GM18867 (cell line): ENCODE measurements around the gene NIPSNAP2.
A peak's percentile ranks its signal among the peaks of the same experiment; 100 is the strongest.
"Not testable (repeated sequence)": the region's sequence is repeated elsewhere in the genome, so short reads cannot be mapped to it uniquely, and the experiment has no call there.

Experiments
- ATAC-seq: cut with Tn5 transposase; IDR thresholded peaks from one replicate; pipeline ENCODE4 v1.9.1; 2021; ENCODE audit warnings: mild to moderate bottlenecking, moderate library complexity; ENCODE audit not compliant: unreplicated experiment

NIPSNAP2 gene

DNA sequence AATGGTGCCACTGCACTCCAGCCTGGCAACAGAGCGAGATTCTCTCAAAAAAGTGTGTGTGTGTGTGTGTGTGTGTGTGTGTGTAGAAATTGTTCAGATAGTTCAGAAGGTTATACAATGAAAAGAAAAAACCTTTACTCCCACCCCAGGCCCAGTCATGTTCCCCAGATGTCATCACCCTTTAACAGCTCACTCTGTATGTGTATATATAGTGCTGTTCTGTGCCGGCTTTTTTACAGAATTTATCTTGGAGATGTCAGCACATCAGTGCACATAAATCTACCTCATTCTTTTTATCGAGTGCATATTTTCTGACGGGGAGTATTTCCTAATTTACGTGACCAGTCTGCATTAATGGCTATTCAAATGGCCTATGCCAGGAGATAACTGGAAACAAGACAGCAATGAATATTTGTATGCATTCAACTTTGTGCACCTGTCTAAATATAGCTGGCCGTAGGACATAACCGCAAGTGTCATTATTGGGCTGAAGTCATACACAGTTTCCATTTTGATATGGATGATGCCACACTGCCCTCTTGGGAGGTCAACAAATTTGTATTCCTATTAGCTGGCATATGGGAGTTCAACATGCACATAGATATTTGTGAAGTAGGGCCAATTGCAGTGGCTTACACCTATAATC, 11.7 kb downstream of the NIPSNAP2 start:
- no peak for ATAC-seq

GRCh38 chr7:55977831-55978230, 13.4 kb downstream of the NIPSNAP2 start:
- no peak for ATAC-seq

GRCh38 chr7:55980266-55980665, 15.9 kb downstream of the NIPSNAP2 start:
- ATAC-seq = no peak

DNA sequence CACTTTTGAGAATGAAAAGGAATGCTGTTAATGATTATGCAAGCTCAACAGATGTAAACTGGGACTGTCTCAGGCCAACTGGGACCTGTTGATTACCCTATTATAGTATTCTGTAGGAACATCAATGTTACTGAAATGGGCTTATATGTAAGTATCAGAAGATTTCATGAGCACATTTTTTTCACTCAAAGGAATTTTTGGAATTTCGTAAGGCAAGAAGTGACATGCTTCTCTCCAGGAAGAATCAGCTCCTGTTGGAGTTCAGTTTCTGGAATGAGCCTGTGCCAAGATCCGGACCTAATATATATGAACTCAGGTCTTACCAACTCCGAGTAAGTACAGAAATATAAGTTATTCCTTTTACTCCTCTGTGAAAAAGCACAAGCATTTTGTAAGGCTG, 19.2 kb downstream of the NIPSNAP2 start:
- ATAC-seq = no peak

DNA sequence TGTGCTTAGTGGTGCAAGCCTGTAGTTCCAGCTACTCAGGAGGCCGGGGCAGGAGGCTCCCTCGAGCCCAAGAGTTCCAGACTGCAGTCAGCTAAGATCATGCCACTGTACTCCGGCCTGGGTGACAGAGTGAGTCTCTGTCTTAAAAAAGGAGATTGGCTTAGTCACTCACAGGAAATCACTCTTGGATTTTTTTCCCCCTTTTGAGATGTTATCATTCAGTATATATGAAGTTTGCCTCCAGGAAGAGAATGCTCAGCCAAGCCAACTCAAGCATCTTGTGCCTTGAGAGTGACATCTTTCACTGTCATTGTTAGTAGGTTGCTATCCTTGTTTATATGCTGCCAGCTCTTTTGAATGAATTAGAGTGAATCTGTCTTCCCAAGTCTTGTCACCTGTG, 28.0 kb downstream of the NIPSNAP2 start:
- ATAC-seq = no peak

- no peak for ATAC-seq
These were observed 32.6 kb downstream of the NIPSNAP2 start for GRCh38 chr7:55996856-55997500.

DNA sequence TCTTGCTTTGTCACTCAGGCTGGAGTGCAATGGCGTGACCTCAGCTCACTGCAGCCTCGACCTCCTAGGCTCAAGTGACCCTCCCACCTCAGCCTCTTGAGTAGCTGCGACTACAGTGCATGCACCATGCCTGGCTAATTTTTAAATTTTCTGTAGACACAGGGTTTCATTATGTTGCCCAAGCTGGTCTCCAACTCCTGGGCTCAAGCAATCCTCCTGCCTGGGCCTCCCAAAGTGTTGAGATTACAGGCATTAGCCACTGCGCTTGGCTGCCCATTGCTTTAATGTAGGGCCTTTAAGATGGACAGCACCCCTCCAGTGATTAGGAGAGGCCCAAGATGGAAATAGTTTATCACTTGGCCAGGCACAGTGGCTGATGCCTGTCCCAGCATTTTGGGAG, 39.4 kb downstream of the NIPSNAP2 start:
- ATAC-seq = no peak

DNA sequence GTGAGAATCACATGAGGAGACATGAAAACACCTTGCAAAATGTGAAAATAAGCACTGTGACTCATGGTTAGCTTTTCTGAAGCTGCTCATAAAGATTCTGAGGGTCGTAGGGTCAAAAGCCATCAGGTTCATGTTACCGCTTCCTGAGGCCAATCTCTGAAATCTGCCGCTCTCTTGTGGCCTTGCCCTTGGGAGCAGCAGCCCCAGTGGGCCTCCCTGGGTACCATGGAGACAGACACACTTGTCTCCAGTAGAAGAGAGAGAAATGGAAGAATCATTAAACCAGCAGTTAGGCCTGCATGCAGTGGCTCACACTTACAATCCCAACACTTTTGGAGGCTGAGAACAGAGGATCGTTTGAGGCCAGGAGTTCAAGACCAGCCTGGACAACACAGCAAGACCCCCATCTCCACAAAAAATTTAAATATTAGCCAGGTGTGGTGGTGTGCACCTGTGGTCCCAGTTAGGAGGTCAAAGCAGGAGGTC, 42.8 kb downstream of the NIPSNAP2 start:
- no peak for ATAC-seq

- no peak for ATAC-seq
These were observed 43.5 kb downstream of the NIPSNAP2 start for GRCh38 chr7:56007891-56008290.

DNA sequence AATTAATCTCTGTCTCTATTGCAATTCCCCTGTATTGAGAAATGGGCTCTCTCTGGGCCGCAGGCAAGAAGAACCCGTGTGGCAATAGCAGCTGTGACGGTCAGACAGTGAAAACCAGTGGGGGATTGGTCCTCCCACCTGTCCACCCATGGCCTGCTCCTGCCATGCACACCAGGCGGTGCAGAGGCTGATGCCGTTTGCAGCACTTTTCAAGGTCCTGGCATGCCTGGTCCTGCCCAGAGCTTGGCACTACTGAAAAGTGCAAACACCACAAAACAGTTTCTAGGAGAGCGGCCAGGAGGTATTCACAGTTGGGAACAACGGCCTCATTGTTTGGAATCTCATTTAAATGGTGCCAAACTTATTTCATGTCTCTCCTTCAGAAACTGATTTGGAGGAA, 45.3 kb downstream of the NIPSNAP2 start:
- no peak for ATAC-seq

DNA sequence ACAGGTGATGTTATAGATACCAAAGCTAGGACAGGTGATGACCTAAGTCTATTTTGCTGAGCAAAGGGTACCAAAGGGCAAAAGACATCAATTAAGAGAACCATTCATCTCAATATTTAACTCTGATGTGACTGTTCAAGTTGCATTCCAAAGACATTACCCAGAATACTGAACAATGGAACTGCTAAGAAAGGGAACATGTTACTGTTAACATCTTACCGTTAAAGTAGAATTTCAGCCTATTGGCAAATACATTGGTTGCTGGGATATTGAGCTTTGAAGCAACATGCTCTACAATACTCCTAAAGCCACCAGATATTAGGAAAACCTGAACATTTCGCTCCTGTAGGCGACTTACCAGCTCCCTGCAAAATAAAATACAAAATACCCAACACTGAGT, 52.6 kb downstream of the NIPSNAP2 start:
- ATAC-seq = not testable (repeated sequence)

DNA sequence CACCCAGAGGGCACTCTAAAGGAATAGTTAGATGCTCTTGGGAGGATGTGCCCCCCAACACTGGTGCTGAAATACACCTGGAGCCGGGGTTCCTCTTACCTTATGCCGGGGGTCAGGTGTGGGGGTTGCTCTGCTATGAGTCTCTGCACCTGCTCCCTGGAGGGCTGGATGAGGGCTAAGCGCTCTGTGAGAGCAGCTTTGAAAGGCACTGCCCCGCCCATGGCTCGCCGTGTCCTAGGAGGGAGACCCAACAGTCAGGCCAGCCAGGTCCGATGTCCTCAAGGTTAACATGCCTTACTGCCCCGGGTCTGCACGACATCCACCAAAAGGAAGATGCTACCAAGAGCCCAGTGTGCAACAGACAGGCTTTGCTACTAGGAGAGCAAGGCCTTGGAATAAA, 55.1 kb downstream of the NIPSNAP2 start:
- ATAC-seq = no peak

GRCh38 chr7:56023500-56023899, 59.1 kb downstream of the NIPSNAP2 start:
- ATAC-seq = no peak

DNA sequence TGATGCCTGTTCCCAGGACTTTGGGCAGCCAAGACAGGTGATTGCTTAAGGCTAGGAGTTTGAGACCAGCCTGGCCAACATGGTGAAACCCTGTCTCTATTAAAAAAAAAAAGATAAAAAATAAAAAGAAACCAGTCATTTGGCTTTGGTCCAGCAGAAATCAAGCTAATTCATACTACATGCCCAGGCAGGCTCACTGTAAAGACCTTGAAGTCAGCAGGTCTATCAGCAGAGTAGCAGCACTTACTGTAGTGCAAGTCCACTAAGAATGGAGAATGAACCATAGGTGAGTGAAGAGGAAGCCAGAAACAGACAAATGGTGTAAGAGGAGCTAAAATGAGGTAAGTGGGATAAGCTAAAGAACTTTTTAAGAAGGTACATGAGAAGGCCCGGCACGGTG, 62.2 kb downstream of the NIPSNAP2 start:
- ATAC-seq = no peak

- ATAC-seq = no peak
These were observed 64.7 kb downstream of the NIPSNAP2 start for GRCh38 chr7:56028942-56029630.

DNA sequence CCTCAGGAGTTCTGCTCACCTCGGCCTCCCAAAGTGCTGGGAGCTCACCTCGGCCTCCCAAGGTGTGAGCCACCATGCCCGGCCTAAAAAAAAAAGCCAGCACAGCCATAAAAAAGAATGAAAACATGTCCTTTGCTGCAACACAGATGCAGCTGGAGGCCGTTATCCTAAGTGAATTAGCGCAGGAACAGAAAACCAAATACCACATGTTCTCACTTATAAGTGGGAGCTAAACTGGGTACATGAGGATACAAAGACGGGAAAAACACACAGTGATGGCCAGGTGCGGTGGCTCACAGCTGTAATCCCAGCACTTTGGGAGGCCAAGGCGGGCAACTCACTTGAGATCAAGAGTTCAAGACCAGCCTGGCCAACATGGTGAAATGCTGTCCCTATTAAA, 66.0 kb downstream of the NIPSNAP2 start:
- no peak for ATAC-seq

DNA sequence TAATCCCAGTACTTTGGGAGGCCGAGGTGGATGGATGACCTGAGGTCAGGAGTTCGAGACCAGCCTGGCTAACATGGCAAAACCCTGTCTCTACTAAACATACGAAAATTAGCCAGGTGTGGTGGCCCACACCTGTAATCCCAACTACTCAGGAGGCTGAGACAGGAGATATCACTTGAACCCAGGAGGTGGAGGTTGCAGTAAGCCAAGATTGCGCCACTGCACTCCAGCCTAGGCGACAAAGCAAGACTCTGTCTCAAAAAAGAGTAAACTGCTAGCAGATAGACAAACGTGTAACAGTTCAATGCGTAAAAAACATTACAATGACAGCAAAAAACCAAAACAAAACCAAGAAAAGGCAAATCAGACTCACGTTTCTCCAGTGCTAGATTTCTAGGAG, 67.2 kb downstream of the NIPSNAP2 start:
- not testable (repeated sequence) for ATAC-seq

DNA sequence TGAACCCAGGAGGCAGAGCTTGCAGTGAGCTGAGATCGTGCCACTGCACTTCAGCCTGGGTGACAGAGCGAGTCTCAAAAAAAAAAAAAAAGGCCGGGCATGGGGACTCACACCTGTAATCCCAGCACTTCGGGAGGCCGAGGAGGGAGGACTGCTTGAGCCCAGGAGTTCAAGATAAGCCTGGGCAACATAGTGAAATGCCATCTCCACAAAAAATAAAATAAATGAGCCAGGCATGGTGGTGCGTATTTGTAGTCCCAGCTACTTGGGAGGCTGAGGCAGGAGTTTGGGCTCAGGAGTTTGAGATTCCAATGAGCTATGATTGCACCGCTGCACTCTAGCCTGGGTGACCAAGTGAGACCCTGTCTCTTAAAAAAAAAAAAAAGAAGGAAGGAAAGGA, 68.2 kb downstream of the NIPSNAP2 start:
- not testable (repeated sequence) for ATAC-seq

DNA sequence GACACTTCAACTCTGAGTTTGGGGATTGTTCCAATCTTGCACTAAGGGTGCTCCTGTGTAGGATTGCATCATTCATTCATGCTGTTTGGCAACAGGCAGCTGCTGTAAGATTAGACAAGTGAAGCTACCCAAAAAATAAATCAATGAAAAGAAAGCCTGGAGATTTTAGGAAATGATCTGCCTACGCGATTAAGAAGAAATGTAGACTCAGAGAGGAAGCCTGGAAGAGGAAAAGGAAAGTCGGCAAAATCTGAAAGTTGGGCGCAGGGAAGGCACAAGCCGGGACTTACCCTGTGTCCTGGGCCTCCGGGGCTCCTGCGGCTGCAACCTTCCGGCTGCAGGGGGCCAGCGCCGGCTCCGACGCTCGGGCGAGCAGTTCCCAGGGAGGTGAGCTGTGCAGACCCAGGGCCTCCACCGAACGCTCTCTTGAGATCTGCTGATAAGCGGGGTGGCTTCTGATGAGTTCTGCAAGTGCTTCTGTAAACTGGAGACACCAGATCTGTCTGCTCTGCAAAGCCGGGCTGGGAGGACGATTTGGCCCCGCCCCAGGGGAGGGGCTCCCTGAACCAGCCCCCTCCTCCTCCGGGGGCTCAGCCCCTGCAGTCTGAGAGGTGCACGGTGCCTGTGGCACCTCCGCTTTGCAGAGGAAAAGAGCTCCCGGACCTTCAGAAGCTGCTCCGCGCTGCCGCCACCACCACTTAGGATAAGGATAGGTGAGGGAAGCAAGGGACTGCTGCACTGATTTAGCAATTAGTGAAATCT, 69.5 kb downstream of the NIPSNAP2 start:
- peak; percentile 97 for ATAC-seq

- ATAC-seq = no peak
These were observed 76.3 kb downstream of the NIPSNAP2 start for GRCh38 chr7:56040730-56041129.

DNA sequence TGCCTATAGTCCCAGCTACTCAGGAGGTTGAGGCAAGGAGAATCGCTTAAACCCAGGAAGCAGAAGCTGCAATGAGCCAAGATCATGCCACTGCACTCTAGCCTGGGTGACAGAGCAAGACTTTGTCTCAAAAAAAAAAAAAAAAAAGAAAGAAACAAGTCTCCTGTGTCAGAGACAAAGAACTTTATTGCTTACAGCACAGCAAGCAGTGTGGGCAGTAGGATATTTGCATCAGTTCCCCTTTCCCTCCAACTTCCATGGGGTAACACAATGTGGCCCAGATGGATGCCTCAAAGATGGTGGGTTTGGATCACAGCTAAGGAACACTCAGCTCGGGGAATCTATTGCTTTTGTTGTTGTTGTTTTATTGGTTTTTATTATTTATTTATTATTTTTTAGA, 81.4 kb downstream of the NIPSNAP2 start:
- not testable (repeated sequence) for ATAC-seq
